Pons (tissue), 1 donor: ENCODE results near the gene CRYGD.
A peak's percentile ranks its signal among the peaks of the same experiment; 100 is the strongest.
"Not testable (repeated sequence)": the region's sequence is repeated elsewhere in the genome, so short reads cannot be mapped to it uniquely, and the experiment has no call there.

Experiments used
- DNase-seq: peaks from one replicate; pipeline ENCODE4 v3.0.0-alpha.2; 2016; ENCODE audit warnings: low spot score

CRYGD gene

DNA sequence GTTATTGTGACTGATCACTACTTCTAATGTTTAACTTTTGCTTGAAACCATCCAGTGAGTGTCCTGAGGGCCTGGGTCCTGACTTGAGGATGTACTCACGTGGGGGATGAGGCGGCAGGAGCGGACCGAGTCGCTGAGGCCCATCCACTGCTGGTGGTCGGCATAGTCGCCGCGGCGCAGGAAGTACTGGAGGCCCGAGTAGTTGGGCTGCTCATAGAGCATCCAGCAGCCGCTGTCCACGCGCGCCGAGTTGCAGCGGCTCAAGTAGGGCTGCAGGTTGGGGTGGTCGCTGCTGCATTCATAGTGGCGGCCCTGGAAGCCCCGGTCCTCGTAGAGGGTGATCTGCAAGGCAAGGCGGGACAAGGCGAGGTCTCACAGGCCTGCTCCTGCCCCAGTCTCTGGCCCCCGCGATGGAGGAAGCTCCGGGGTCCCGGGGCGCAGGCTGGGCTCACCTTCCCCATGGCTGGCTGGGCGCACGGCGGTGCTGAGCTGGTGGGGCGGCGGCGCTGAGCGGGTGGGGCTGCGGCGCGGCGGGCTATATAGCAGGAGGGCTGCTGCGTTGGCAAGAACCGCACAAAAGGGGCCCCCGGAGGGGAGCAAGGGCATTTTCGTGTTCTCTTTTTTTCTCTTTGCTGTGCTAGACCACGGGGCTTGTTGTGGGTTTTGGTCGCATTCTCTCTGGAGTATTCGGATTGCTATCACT is at the start of gene CRYGD:
TSS of gene CRYGD (minus strand) at position 512 of the 703 bp plus-strand sequence. CDS start at position 461, 51 bp downstream.
- DNase-seq: not testable (repeated sequence)

DNA sequence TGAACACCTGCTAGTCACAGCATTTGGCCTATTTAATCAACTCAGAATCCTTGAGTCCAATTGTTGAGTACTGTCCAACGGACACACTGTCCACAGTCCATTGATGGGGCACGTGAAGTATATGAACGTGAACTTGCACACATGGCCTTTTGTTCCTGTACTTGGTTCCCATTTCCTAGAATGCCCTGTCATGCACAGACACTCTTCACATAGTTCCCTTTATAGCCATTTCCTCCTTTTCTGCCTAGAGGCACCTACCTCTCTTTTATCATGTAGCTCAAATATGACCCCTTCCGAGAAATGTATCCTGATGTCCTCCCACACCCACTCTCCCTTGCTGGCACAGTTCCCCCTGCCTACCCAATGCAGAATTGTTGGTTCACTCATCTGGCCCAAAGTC is 47.8 kb upstream of the CRYGD start:
- DNase-seq: no peak

- no peak for DNase-seq
Measured at GRCh38 chr2:208164951-208165755, 40.8 kb upstream of the CRYGD start.

DNA sequence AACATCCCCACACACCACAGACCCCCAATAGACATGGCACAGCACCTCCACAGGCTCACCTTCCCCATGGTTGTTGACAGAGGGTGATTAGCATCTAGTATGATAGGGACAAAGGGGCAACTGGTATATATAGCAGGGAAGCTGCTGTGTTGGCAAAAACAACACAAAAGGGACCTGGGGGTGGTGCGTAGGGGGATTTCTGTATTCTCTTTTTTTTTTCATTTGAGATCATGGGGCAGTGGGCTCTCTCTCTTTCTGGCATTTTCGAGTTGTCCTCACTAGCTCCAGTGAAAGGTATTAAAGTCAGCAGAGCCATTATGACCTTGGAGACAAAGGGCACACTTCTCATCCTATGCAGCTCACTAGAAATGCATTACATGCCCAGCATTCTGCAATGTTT is 39.2 kb upstream of the CRYGD start, which contains the start of gene CRYGA:
TSS of gene CRYGA (minus strand) at position 101 of the 400 bp plus-strand sequence. CDS start at position 68, 33 bp downstream.
- no peak for DNase-seq

DNA sequence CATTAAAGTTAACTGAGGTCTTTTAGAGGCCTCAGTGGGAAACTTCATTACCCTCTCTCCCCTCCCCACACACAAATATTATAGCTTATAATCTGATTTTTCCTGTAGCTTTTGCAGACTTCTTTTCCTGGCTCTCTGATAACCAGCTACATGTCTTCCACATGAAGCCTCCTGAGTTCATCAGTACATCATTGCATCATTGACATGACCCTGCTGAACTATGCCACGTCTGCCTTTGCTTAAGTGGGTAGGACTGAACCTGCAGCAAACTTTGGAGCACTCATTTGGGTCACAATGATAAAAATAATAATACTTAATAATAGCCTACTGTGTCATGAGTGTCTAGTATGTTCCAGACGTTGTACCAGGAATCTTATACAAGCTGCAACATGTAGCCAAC is 32.1 kb upstream of the CRYGD start:
- DNase-seq: no peak

GRCh38 chr2:208153156-208153555 is 28.8 kb upstream of the CRYGD start:
- no peak for DNase-seq

GRCh38 chr2:208150956-208151355 is 26.6 kb upstream of the CRYGD start:
- DNase-seq: no peak

GRCh38 chr2:208150094-208150493 is 25.8 kb upstream of the CRYGD start:
- DNase-seq: no peak

GRCh38 chr2:208148803-208149202 is 24.5 kb upstream of the CRYGD start:
- DNase-seq: no peak

DNA sequence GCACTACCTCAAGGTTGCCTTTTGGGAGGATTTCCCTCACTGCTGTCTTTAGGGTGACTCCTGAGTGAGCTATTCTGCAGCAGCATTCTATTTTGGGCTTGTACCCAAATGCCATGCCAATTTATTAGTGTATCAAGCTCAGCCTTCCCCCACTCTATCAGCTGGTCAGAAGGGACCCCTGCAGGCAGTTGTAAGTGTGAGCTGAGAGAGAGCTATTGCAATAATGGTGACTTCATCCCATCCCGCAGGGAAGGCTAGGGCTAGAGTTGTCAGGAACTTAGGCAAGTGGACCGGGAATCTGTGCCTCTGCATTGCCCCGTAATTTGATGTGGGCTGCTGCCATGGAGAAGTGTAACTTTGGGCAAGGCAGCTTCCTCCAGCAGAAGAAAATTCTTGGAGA is 23.4 kb upstream of the CRYGD start:
- no peak for DNase-seq

- DNase-seq: no peak
Measured at GRCh38 chr2:208147008-208147407, 22.7 kb upstream of the CRYGD start.

- no peak for DNase-seq
Measured at GRCh38 chr2:208146006-208146405, 21.7 kb upstream of the CRYGD start, which contains the start of gene CRYGB. Gene CRYGB (minus strand): TSS chr2:208146158. CDS start chr2:208146120, 38 bp downstream.

DNA sequence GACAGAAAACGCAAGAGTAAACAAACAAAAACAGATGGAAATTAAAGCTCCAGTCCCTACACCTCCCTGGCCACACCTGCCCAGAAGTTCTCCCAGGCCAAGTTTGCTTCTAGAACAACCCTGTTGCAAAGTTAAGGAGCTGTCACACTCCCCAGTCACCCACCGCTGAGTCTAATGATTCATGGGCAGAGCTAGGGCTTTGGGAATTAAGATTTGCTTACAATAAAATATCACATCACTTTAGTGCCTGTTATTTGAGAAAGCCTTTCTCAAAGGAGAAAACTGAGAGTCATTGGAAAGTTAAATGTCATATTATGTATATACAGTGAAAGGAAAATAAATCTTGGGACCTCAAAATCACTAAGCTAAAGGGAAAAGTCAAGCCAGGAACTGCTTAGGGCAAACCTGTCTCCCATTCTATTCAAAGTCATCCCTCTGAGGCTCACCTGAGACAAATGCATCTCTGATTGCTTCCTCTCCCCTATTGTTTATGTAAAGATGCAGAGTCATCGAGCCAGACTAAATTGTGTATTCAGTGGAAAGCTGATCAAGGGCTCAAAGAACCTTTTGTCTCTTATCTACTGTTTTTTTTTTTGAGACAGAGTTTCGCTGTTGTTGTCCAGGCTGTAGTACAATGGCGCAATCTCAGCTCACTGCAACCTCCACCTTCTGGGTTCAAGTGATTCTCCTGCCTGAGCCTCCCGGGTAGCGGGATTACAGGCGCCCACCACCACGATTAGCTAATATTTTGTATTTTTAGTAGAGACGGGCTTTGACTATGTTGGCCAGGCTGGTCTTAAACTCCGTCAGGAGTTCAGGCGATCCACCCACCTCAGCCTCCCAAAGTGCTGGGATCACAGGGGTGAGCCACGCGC is 18.8 kb upstream of the CRYGD start:
- peak; percentile 62 for DNase-seq

DNA sequence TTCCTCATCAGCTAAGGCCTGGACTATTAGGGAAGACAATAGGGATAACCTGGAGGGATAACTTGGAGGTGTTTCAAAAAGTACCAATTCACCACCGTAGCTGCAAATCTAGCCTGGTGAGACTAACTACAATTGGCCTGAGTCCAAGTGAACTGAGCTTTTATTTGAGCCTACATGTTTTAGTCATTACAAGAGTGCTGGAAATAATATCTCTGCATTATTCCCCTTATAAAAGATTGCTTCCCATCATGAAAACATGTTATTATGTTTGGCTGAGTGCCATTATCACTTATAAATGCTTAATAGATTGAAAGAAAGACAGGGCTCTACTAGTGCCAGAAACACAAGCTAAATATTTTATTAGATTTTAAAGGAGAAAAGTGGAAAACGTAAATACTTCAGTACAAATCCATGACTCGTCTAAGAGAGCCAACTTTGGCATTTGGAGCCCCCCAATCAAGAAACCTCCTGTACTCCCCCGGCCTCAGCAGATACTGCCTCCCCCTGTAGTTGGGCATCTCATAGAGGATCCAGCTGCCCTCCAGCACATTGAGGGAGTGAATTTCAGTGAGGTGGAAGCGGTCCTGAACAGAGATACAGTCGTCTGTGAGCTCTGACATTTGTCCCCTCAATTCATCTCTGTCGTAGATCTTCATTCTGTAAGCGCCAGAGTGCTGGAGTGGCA is 18.1 kb upstream of the CRYGD start:
- DNase-seq: peak; percentile 12

DNA sequence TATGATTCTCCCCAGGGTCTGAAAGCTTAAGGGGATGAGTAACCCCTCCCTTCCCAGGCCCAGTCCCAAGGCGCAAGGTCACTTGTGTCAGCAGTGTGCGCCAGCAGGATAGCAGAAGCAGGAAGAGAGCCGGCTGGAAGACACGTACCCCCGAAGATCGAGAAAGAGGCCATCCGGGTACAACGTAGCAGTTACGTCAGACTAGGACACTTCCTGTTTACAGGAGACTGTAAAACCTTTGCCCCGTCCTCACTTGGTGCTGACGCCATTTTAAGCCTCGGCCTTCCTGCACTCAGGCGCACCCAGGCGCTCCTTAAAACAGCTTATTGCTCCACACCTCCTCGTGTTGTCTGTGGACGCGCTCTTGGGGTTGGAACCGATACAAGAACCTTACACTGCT is 15.1 kb upstream of the CRYGD start:
- DNase-seq: no peak

DNA sequence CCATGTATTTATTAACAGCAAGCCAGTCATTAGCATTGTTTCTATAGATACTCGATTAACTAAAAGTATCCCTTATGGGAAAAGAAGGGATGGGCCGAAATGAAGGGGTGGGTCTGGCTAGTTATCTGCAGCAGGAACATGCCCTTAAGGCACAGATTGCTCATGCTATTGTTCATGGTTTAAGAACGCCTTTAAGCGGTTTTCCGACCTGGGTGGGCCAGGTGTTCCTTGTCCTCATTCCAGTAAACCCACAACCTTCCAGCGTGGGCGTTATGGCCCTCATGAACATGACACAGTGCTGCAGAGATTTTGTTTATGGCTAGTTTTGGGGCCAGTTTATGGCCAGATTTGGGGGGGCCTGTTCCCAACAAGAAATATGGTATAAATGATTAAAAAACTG is 14.0 kb upstream of the CRYGD start:
- not testable (repeated sequence) for DNase-seq

- no peak for DNase-seq
Measured at GRCh38 chr2:208136716-208137094, 12.4 kb upstream of the CRYGD start.

- DNase-seq: no peak
Measured at GRCh38 chr2:208135794-208136715, 11.7 kb upstream of the CRYGD start.

DNA sequence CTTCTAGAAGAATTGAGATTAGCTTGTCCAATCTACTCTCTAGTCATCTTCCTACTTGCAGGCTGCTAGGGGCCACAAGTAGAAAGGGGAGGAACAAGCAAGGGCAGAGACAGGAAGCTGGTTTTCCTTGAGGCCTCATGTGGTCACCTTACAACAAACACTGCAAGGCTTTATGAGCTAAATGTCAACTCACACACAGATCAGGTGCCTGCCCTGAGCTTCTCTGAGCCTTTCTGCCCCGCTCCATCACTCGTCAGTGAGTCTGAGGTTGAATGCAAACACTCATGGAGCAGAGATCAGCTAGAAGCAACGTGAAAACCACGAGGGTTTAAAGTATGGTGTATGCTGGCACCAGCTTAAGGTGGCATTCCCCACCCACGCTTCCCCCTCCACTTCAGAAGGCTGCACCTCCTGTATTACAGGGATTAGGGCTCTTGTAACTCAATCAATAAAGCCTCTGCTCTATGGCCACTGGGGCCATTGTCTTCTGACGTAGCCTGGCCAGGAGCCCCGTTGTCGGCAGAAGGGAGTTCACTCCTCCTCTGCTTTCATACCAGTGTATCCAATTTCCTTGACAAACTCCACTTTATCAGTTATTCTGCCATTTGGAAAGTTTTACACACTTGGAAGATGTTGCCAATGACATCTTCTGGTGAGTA is 10.7 kb upstream of the CRYGD start:
- DNase-seq: no peak

DNA sequence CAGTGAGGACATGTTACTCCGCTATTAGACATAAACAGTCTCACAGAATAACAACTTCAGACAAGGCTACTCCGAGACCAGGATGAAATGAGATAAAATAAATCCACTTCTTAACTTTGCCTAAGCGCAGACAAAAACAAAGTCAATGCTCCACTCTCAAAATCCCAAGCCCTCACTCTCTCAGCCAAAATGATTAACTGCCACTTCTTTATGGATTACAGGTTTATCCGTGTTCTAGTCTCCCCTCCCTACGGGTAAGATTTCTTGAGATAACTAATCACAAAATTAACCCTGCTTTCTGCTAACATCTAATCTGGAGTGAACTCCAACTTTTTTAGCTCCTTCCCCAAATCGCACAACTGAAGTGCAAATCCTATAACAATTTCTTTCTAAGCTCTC is 6.4 kb upstream of the CRYGD start:
- DNase-seq: no peak
